ENCODE measurements around the gene CDH26. TPM values are rescaled to one million over a fixed set of nuclear protein-coding genes. Genes with fewer than 3 reads are reported as not detected.

CDH26 gene
- total and polyA plus RNA-seq, 2 of the 13 experiments (the other 11 are each of a cell fraction or from before 2014, with no cell fraction given) = 0.40 to 1.1 TPM

- TF ChIP-seq ZNF101 (CRISPR knock-in tag; IDR thresholded peaks at IDR 0.05; ENCODE audit: borderline replicate concordance, low read depth) (no peak), ZNF383 (CRISPR knock-in tag; IDR thresholded peaks at IDR 0.05; ENCODE audit: borderline replicate concordance) (peak; percentile 97; the same call in 1 of the 2 replicates), TAF15 (IDR thresholded peaks at IDR 0.05; ENCODE audit: low read depth, low read length, poor library complexity, severe bottlenecking) (peak; percentile 89), HES4 (CRISPR knock-in tag; IDR thresholded peaks at IDR 0.05; ENCODE audit: borderline replicate concordance) (peak; percentile 88; the same call in 1 of the 2 replicates), GPN1 (CRISPR knock-in tag; IDR thresholded peaks at IDR 0.05; ENCODE audit: borderline replicate concordance) (peak; percentile 27; the same call in 1 of the 2 replicates), DPF2 (CRISPR knock-in tag; IDR thresholded peaks at IDR 0.05; ENCODE audit: borderline replicate concordance, low read depth) (peak; percentile 48; the same call in 1 of the 2 replicates), ZMYM2 (CRISPR knock-in tag; IDR thresholded peaks at IDR 0.05) (no peak), POLR2AphosphoS2 (IDR thresholded peaks at IDR 0.05; ENCODE audit: low read depth, low read length) (no peak), ZSCAN9 (CRISPR knock-in tag; IDR thresholded peaks at IDR 0.05; ENCODE audit: borderline replicate concordance) (no peak), WIZ (CRISPR knock-in tag; IDR thresholded peaks at IDR 0.05) (peak; percentile 67; the same call in 1 of the 2 replicates), ARHGAP35 (CRISPR knock-in tag; IDR thresholded peaks at IDR 0.05; ENCODE audit: borderline replicate concordance) (peak; percentile 82; the same call in 1 of the 2 replicates), SP1 (IDR thresholded peaks at IDR 0.05) (no peak), SP1 (CRISPR knock-in tag; IDR thresholded peaks at IDR 0.05) (peak; percentile 42; the same call in 1 of the 2 replicates), ZBTB43 (CRISPR knock-in tag; conservative IDR thresholded peaks at IDR 0.05) (no peak; the same call in 1 of the 2 replicates), ZNF547 (CRISPR knock-in tag; IDR thresholded peaks at IDR 0.05) (peak; percentile 91), ZNF567 (CRISPR knock-in tag; IDR thresholded peaks at IDR 0.05; ENCODE audit: borderline replicate concordance) (peak; percentile 87; the same call in 1 of the 2 replicates), FOXK2 (IDR thresholded peaks at IDR 0.05) (no peak), KLF11 (CRISPR knock-in tag; IDR thresholded peaks at IDR 0.05) (no peak), ZSCAN25 (CRISPR knock-in tag; IDR thresholded peaks at IDR 0.05) (peak; percentile 84; the same call in 1 of the 2 replicates), ZNF709 (CRISPR knock-in tag; IDR thresholded peaks at IDR 0.05) (peak; percentile 95), ATF7 (IDR thresholded peaks at IDR 0.05) (no peak), ATF7 (CRISPR knock-in tag; IDR thresholded peaks at IDR 0.05) (0 out of 2 replicates have a peak, but pooled peaks have one; percentile 41), TP53 (CRISPR knock-in tag; conservative IDR thresholded peaks at IDR 0.05) (no peak; the same call in 1 of the 2 replicates), ZNF556 (CRISPR knock-in tag; IDR thresholded peaks at IDR 0.05; ENCODE audit: borderline replicate concordance) (peak; percentile 99), SCMH1 (CRISPR knock-in tag; IDR thresholded peaks at IDR 0.05; ENCODE audit: borderline replicate concordance) (no peak), MTERF4 (CRISPR knock-in tag; IDR thresholded peaks at IDR 0.05) (peak; percentile 93), ZNF362 (CRISPR knock-in tag; IDR thresholded peaks at IDR 0.05; ENCODE audit: borderline replicate concordance) (peak; percentile 13; the same call in 1 of the 2 replicates), ZFP1 (CRISPR knock-in tag; IDR thresholded peaks at IDR 0.05) (no peak), ZNF652 (CRISPR knock-in tag; IDR thresholded peaks at IDR 0.05; ENCODE audit: borderline replicate concordance, low read depth) (peak; percentile 25; the same call in 1 of the 2 replicates)
These were observed 17.9 kb upstream of the CDH26 start, which contains the start of the genes FAM217B and PPP1R3D (continued) for GRCh38 chr20:59940129-59940955.

Measured in HepG2 (cell line).